Stimulated activated CD4-positive, alpha-beta T cell treated with anti-CD3 and anti-CD28 coated beads, Interleukin-1b, Interleukin-23, amount 100 ng/mL, for 1 hour (primary cell): ENCODE data around the gene PNMT.

Source experiments
- DNase-seq, 2 donors: peaks; one replicate each; pipeline ENCODE4 v3.0.0-alpha.2; 2020; ENCODE audit warnings: low read depth in 2 of 2

PNMT gene

DNA sequence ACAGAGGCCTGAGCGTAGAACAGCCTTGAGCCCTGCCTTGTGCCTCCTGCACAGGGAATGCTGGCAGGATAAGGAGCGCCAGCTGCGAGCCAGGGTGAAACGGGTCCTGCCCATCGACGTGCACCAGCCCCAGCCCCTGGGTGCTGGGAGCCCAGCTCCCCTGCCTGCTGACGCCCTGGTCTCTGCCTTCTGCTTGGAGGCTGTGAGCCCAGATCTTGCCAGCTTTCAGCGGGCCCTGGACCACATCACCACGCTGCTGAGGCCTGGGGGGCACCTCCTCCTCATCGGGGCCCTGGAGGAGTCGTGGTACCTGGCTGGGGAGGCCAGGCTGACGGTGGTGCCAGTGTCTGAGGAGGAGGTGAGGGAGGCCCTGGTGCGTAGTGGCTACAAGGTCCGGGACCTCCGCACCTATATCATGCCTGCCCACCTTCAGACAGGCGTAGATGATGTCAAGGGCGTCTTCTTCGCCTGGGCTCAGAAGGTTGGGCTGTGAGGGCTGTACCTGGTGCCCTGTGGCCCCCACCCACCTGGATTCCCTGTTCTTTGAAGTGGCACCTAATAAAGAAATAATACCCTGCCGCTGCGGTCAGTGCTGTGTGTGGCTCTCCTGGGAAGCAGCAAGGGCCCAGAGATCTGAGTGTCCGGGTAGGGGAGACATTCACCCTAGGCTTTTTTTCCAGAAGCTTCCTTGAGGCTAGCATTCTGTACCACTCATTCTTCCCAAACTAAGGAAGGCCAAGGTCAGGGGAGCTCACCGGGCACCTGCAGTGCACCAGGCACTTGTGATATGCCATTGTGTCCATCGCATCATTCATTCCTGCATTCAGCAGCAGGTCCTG lies 1.9 kb downstream of the PNMT start:
- no peak for DNase-seq

DNA sequence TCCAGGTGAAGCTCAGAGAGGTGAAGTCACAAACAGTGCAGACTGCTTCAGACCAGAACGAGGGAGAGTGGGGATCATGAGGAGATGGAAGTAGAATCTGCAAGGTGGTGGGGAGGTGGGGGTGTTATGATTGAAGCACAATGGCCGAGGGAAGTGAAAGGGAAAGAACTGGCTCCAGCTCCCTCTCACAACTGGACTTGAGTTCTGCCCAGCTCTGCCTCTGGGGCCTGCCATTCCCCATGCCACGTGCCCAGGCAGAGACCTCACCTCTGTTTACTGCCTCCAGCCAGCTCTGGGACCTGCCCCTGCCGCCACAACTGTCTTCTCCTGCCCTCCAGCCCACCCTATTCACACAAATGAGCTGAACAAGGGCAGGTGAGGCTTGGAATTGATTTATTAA lies 2.5 kb downstream of the PNMT start:
- no peak for DNase-seq

DNA sequence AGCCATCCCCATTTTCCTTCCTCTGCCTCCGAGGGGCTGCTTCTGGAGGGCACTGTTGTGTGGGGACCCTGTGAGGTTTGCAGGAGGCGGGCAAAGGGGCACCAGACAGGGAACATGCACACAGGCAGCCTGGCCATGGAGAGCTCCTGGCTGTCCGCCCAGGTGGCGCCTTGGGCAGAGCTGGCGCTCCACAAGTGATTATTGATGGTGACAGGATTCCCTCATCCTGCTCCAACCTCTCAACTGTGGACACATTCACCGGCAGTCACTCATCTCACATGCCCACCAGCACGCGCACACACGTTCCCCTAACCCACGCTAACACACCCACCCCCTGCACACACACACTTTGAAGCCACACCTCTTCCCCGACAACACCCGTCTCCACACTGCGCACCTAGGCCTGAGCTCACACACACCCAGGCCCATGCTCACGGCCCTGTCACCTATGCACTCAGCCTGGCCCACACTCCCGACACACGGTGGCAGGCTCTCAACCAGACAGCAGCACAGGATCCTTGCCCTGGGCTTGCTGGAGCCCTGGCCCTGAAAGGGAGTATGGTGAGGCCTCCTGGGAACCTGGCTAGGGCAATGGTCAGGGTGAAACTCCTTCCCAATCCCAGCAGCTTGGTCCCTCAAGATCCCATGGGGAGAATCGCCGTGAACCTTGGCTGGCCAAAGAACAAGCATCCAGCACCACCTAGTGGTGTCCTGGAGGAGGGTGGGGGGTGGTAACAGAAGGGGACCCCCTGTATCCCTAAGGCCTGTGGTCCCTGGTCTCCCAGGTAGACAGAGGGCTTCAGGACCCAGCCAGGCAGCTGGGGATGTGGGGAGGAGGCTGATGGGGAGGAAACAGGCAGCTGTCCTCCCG lies 3.6 kb downstream of the PNMT start:
- DNase-seq, result no peak

- no peak for DNase-seq
Measured at GRCh38 chr17:39672522-39673334, 4.5 kb downstream of the PNMT start.

DNA sequence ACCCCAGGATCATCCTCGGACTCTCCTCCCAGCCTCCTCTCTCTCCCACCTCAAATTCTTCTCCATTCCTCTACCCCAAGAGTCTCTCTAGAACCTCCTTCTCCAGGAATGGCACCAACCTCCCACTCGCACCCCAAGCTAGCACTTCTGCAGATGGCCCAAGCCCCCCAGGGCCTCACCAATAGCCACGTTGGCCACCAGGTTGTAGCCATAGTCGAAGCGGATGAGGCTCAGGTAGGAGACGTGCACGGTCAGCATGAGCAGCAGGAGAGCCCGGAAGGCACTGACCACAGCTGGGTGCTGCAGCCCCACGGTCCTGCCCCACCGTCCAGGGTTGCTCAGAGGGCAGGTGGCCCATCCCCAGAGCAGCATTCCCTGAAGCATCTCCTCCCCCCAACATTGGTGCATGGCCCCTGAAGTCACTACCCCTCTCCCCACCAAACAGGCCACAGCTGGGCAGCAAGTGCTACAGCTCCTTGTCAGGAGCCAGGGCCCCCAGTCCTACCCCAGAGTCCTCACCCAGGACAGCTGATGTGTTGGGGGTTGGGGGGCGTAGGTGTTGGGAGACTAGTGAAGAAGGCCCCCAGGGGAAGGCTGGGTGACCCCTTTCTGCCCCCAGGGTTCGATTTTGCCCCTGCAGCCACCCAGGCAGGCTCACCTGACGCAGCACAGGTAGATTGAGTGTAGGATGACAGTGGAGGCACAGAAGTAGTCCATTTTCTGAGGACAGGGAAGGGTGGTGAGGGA lies 5.3 kb downstream of the PNMT start:
- no peak for DNase-seq

DNA sequence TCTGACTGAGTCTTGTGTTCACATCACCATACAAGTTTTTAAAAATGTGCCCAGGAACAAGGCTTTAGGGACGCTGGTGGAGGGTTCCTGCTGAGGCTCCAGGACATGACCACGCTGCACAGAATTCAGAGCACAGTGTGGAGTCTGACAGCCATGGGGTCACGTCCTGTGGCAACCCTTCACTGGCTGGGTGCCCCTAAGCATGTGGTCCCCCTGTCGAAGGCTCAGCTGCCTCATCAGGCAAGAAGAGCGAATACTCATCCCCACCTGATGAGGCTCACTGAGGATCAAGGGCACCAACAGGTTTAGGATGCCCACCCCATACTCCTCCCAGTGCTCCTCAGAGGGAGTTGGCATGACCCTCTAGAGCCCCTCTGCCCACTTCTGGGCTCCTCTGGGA lies 5.9 kb downstream of the PNMT start:
- DNase-seq, result no peak

GRCh38 chr17:39674702-39675389 lies 6.6 kb downstream of the PNMT start:
- no peak for DNase-seq

- no peak for DNase-seq
Measured at GRCh38 chr17:39675390-39676082, 7.3 kb downstream of the PNMT start.

DNA sequence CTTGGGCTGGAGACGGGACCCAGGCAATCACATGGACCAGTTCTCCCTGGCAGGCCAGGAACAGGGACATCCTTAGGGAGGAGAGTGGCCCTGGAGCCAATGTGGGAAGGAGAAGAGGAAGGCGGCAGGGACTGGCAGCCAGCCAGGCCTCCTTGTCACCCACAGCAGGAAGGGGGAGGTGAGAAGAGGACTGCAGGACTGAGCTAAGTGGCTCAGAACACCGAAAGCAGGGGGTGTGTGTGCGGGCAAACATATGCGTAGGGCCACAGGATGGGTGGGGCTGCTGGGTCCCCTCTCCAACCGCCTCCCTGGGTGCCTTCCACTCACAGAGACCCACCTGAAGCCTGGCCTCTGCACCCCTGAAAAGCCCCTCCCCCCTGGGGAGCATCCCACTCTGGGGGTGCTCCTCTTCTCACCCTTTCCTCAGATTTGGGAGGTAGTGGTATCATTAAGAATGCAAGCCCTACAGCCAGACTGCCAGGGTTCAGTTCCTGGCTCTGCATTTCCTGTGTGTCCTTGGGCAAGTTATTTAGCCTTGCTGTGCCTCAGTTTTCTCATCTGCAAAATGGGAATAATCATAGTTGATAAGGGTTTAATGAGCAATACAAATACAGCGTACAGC lies 8.1 kb downstream of the PNMT start:
- no peak for DNase-seq

DNA sequence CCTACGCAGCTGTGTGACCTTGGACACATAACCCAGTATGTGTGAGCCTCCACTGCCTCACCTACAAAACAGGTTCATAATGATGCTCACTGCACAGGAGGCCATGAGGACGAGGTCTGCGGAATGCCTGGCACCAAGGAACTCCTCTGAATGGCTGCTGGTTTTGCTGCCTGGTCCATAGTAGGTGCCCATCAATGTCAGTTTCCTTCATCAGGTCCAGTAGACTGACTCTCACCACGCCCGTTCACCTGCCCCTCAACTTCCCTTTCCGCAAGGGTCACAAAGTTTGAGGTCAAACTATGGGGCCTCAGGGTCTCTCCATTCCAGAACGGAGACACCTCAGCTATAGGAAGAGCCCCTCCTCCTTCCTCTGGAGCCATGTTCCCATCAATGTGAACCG lies 8.8 kb downstream of the PNMT start:
- no peak for DNase-seq

- DNase-seq, result no peak
Measured at GRCh38 chr17:39677542-39678339, 9.5 kb downstream of the PNMT start.

DNA sequence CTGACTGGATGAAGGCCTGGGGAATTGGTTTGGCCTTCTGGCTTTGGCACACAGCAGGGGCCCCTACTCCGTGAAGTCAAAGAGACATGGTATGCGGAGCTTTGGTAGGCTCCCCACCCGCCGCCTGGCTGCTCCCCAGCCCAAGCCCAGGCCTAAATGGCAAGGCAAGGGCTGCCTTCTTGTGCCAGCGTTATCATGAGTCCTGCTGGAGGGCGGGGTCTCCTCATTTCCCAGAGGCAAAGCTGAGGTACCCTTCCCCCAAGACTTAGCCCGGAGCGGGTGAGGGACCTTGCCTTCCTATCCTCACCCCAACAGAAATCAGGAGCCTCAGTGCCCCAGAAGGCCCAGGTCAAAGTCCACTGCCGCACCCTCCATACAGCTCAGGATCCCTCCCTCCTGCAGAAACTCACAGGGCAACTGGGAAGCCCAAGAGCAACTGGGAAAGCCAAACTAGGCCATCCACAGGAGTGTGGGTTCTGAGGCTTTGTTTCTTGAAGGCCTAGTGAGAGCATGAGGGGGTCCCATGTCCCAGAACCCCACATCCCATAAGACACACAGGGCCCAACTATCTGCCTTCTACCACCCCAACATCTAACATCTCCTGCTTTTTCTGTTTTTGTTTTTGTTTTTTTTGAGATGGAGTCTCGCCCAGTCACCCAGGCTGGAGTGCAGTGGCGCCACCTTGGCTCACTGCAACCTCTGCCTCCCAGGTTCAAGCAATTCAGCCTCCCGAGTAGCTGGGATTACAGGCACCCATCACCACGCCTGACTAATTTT lies 10.3 kb downstream of the PNMT start:
- no peak for DNase-seq

DNA sequence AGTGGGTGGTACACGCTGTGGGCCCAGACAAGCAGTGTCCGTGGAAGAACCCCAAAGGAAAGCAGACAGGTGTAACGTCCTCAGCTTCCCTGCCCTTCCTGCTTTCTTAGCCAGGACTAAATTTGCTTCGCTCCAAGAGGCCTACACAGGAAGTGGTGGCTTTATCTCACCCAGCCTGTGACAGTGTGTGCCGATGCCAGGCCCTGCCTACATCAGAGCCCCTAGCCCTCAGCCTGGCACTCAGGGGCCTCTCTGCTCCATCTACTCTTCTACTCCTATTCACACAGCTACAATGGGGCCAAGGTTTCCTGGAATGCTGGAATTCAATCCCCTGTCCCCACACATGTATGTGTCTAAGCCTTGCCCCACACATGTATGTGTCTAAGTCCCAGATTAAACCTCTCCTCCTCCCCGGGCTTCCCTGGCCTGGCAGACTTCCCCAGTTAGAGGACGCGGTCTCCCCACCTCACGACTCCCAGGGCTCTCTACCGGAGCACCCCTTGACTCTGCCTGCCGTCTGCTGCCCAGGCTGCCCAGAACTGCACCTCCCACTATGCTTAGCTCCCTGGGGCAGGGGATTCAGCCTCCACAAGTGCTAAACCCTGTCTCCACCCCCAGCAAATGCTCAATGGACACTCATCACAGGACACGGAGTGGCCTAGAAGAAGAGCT lies 11.4 kb downstream of the PNMT start:
- no peak for DNase-seq

DNA sequence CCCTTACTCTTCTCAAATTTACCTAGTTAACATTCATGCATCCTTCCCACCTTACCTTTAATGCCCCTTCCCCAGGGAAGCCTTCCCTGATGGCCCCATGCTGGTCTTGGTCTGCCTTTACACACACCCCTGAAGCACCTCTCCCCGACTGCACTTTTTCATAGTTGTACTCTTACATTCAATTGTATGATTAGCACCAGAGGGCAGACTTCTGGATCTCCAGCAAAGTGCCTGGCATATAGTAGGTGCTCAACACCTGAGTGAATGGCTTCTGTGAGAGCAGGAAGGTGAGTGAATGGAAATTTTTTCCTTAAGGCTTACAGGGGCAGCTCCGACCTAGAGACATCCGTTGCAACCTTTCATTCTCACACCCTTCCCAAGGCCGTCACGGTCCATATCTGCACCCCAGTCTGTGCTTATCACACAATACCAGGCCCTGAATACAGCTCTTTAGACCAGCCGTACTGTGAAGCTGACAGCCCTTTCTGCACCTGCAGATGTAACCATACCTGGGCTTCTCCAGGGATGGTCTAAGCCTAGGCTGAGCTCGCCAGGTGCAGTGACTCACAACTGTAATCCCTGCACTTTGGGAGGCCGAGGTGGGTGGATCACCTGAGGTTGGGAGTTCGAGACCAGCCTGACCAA lies 15.2 kb downstream of the PNMT start:
- DNase-seq, result no peak

- DNase-seq, result no peak
Measured at GRCh38 chr17:39684369-39685192, 16.3 kb downstream of the PNMT start.

DNA sequence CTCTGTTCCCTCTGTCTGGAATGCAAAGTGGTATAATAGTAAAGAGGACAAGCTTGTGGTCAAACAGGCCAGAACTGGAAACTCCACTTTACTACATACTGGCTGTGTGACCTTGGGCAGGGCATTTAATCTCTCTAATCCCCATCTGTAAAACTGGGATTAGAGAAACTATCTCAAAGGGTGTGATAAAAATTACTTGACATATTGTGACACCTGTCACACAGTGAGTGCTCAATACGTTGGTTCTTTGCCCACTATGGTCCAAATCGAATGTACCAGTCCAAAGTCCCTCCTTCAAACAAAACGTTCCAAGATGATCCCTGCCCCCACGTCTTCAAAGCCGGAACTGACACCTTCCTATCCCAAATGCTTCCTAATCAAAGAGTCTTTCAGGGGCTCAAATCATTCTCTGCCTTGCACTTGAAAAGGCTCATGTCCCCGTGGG lies 18.9 kb downstream of the PNMT start:
- no peak for DNase-seq
